Measurements from ENCODE around the gene UQCRC1.

DNA sequence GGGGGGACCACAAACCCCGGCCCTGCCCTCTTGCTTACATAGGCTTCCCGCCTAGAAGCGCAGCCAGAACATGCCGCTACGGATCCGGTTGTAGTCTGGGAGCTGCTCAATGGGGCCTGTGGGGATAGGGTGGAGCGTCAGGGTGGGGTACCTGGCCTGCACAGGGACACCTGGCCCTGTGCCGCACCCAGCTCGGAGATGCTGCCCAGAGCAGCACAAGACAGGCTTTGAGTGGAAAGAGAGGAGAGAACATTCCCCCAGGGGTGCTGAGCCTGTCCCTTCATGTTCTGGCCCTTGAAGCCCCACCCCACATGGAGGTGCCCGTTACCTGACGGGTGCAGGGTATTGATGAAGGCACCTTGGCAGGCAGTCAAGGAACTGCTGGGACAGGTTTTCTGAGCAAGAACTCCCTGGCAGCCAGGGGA lies 10.4 kb downstream of the UQCRC1 start:
- TF ChIP-seq, protein P1, sequence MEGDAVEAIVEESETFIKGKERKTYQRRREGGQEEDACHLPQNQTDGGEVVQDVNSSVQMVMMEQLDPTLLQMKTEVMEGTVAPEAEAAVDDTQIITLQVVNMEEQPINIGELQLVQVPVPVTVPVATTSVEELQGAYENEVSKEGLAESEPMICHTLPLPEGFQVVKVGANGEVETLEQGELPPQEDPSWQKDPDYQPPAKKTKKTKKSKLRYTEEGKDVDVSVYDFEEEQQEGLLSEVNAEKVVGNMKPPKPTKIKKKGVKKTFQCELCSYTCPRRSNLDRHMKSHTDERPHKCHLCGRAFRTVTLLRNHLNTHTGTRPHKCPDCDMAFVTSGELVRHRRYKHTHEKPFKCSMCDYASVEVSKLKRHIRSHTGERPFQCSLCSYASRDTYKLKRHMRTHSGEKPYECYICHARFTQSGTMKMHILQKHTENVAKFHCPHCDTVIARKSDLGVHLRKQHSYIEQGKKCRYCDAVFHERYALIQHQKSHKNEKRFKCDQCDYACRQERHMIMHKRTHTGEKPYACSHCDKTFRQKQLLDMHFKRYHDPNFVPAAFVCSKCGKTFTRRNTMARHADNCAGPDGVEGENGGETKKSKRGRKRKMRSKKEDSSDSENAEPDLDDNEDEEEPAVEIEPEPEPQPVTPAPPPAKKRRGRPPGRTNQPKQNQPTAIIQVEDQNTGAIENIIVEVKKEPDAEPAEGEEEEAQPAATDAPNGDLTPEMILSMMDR (IDR thresholded peaks at IDR 0.05): no peak
- no peak for TF ChIP-seq POLR2A (IDR thresholded peaks at IDR 0.05)

Measured in breast epithelium (tissue), 3 donors.